ENCODE data around the gene AUTS2. TPM values are rescaled to one million over a fixed set of nuclear protein-coding genes. Genes with fewer than 3 reads are reported as not detected.

Gene AUTS2
- total RNA-seq, 1 experiment from 2014 or later = 256 TPM

DNA sequence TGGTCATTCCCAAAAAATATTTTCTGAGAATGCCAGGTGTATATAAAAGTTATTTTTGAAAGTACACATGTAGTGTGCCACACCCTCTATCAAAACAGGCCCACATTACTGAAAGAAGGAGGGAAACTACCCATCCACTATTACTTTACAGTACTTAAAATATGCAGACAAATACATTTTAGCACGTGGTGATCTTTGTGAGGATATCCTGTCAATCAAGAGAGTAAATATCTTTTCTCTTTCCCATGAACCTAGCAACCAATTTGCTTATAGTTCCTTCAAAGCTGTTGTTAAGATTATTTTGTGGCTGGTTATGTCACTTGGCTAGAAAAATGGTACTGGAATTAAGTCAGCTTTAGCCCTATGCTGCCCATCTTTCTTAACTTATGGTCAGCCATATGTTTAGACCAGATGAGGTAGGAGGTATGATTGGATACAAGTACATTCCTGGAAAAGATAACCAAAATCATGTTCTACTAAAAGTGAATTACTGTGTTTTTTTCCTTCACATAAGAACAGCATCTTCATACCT is 70.1 kb downstream of the AUTS2 start:
- Histone ChIP-seq H3K27ac (ENCODE audit: insufficient read length, low read depth, low read length) (no peak overlapping the region), H4K8ac (replicated peaks; ENCODE audit: insufficient read length, low read depth, low read length) (no peak overlapping the region), H3K79me1 (ENCODE audit: insufficient read depth, low read depth, low read length, poor library complexity, severe bottlenecking) (no peaks in the 10 kb centered on the region), H3K18ac (ENCODE audit: insufficient read length, low read depth, low read length) (no peak overlapping the region), H3K23me2 (ENCODE audit: insufficient read length, low read depth, low read length, poor library complexity, severe bottlenecking) (no peaks in the 10 kb centered on the region), H4K5ac (ENCODE audit: insufficient read length, low read depth, low read length) (no peak overlapping the region), H2BK15ac (ENCODE audit: low read depth, low read length) (no peak overlapping the region), H2BK20ac (ENCODE audit: low read depth, low read length, poor library complexity, severe bottlenecking) (no peak overlapping the region), H2BK120ac (ENCODE audit: low read depth, low read length, poor library complexity, severe bottlenecking) (no peak overlapping the region), H3K27me3 (ENCODE audit: insufficient read depth, low read length) (no peaks in the 10 kb centered on the region), H3K56ac (ENCODE audit: insufficient read length, low read depth, low read length) (no peak overlapping the region), H4K20me1 (ENCODE audit: control insufficient read depth, insufficient read depth, insufficient read length) (no peaks in the 10 kb centered on the region), H3K9me3 (ENCODE audit: control insufficient read depth, low read depth, low read length) (no peaks in the 10 kb centered on the region), H3K9ac (ENCODE audit: extremely low read depth, insufficient read length, low read length) (no peak overlapping the region), H3T11ph (ENCODE audit: low read length) (no peak overlapping the region), H3K23ac (ENCODE audit: insufficient read length, low read depth, low read length) (no peak overlapping the region), H4K91ac (ENCODE audit: insufficient read length, low read depth, low read length) (no peak overlapping the region), H3K4ac (ENCODE audit: low read depth, low read length) (no peak overlapping the region), H2AFZ (ENCODE audit: low read length) (no peak overlapping the region), H3K4me1 (ENCODE audit: insufficient read depth, low read length) (no peaks in the 10 kb centered on the region), H3K79me2 (ENCODE audit: insufficient read depth, low read length) (no peaks in the 10 kb centered on the region), H3K14ac (ENCODE audit: insufficient read depth, low read length) (no peak overlapping the region), H2AK5ac (ENCODE audit: insufficient read length, low read length) (no peak overlapping the region), H3K4me2 (ENCODE audit: insufficient read depth, insufficient read length, low read length) (no peak overlapping the region), H2BK5ac (ENCODE audit: insufficient read length, low read length) (no peak overlapping the region), H2BK12ac (ENCODE audit: insufficient read length, low read depth, low read length) (no peak overlapping the region)
- no peaks in the 10 kb centered on the region; the same call in 1 of the 2 replicates for H3K27me3 Mint-ChIP-seq (ENCODE audit: low read depth)
- no peaks in the 10 kb centered on the region for H3K36me3 Mint-ChIP-seq (ENCODE audit: insufficient read depth in 1 of 3, low read depth in 3 of 3)
- H3K9me3 Mint-ChIP-seq = no peaks in the 10 kb centered on the region; a peak in 1 of 5 replicates
- no peak for DNase-seq
- WGBS (ENCODE audit: extremely low coverage, insufficient read length, low lambda C conversion rate) = no CpG with 5 or more reads among the region's 1 CpG
- peaks cover 0 to 4% of the 10 kb centered on the region in 2 experiments; a peak in 1 of 4 replicates for H3K4me1 Mint-ChIP-seq
- H3K27ac Mint-ChIP-seq = no peak overlapping the region
- H3K4me3 Mint-ChIP-seq = no peak overlapping the region
- TF ChIP-seq, protein P1, sequence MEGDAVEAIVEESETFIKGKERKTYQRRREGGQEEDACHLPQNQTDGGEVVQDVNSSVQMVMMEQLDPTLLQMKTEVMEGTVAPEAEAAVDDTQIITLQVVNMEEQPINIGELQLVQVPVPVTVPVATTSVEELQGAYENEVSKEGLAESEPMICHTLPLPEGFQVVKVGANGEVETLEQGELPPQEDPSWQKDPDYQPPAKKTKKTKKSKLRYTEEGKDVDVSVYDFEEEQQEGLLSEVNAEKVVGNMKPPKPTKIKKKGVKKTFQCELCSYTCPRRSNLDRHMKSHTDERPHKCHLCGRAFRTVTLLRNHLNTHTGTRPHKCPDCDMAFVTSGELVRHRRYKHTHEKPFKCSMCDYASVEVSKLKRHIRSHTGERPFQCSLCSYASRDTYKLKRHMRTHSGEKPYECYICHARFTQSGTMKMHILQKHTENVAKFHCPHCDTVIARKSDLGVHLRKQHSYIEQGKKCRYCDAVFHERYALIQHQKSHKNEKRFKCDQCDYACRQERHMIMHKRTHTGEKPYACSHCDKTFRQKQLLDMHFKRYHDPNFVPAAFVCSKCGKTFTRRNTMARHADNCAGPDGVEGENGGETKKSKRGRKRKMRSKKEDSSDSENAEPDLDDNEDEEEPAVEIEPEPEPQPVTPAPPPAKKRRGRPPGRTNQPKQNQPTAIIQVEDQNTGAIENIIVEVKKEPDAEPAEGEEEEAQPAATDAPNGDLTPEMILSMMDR (conservative IDR thresholded peaks at IDR 0.05) = no peak

Measured in H9 (cell line).